Suprapubic skin (tissue), 3 donors: ENCODE measurements around the gene ARL4C.

Experiments used
- EP300 ChIP-seq: sonication (generic); formaldehyde crosslinking; IDR thresholded peaks from one replicate; pipeline ENCODE4 v1.6.1; 2017; ENCODE audit warnings: antibody characterized with exemption
- TF ChIP-seq, protein P1 (sequence below), 2 donors: fragments of 200-600 bp in 1 of 2; fragments of 450-650 bp in 1 of 2; sonication (generic) in 1 of 2; IDR thresholded peaks; one replicate each; pipeline ENCODE4 v1.5.1; 2016 to 2019; ENCODE audit warnings: antibody characterized with exemption in 2 of 2, mild to moderate bottlenecking in 1 of 2, moderate library complexity in 1 of 2

DNA sequence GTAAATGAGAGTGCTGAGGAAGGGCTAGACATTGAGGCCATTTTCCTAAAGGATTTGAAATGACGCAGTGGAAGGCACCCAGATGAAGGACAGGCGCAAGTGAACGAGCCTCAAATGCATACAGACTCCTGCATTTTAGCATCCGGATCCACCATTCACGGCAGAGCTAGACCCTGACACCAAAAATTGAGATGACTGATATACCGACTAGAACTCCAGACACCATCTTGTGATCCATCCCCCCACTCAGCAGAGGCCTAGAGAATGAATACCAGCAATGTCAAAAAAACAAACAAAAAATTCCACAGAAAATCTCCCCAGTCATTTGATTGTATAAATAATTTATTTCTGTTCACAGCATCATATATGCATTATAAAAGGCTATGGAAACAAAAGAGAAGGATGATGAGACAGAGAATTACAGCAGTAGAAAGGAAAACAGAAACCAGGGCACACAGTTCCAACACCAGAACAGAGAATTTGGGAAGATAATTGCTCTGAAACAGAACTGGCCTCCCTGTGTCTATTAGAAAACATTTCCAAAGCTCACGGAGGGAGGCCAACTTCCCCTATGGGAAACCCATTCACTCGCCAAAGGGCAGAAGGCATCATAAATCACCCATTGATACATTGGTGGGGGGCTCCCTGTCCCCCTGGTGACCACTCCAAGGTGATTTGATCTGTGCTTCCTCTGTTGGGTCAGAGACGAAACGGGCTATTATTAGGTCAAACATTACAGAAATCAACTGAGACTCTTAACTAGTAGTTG is 4.0 kb downstream of the ARL4C start:
- no peak for TF ChIP-seq EP300
- TF ChIP-seq, protein P1, sequence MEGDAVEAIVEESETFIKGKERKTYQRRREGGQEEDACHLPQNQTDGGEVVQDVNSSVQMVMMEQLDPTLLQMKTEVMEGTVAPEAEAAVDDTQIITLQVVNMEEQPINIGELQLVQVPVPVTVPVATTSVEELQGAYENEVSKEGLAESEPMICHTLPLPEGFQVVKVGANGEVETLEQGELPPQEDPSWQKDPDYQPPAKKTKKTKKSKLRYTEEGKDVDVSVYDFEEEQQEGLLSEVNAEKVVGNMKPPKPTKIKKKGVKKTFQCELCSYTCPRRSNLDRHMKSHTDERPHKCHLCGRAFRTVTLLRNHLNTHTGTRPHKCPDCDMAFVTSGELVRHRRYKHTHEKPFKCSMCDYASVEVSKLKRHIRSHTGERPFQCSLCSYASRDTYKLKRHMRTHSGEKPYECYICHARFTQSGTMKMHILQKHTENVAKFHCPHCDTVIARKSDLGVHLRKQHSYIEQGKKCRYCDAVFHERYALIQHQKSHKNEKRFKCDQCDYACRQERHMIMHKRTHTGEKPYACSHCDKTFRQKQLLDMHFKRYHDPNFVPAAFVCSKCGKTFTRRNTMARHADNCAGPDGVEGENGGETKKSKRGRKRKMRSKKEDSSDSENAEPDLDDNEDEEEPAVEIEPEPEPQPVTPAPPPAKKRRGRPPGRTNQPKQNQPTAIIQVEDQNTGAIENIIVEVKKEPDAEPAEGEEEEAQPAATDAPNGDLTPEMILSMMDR (IDR thresholded peaks at IDR 0.05) = no peak
